ENCODE results near the gene SAMD8.

GRCh38 chr10:75191821-75192568, 80.5 kb downstream of the SAMD8 start:
- TF ChIP-seq, protein P1, sequence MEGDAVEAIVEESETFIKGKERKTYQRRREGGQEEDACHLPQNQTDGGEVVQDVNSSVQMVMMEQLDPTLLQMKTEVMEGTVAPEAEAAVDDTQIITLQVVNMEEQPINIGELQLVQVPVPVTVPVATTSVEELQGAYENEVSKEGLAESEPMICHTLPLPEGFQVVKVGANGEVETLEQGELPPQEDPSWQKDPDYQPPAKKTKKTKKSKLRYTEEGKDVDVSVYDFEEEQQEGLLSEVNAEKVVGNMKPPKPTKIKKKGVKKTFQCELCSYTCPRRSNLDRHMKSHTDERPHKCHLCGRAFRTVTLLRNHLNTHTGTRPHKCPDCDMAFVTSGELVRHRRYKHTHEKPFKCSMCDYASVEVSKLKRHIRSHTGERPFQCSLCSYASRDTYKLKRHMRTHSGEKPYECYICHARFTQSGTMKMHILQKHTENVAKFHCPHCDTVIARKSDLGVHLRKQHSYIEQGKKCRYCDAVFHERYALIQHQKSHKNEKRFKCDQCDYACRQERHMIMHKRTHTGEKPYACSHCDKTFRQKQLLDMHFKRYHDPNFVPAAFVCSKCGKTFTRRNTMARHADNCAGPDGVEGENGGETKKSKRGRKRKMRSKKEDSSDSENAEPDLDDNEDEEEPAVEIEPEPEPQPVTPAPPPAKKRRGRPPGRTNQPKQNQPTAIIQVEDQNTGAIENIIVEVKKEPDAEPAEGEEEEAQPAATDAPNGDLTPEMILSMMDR (IDR thresholded peaks at IDR 0.05) = no peak
- peak; percentile 69 to 88 for TF ChIP-seq POLR2AphosphoS5 (IDR thresholded peaks at IDR 0.05; ENCODE audit: insufficient read depth in 1 of 2, low read depth in 1 of 2)
- TF ChIP-seq POLR2A (IDR thresholded peaks at IDR 0.05) = no peak

All from vagina (tissue), 2 donors.